Mammary epithelial cell (primary cell): ENCODE results near the gene SERTAD1.

ENCODE experiments used
- CTCF ChIP-seq, 2 donors: IDR thresholded peaks in 1 of 2; conservative IDR thresholded peaks in 1 of 2; 2 replicates each; pipeline ENCODE4 v1.5.1; 2011 to 2012; ENCODE audit warnings: inconsistent platforms in 2 of 2, low read length in 2 of 2, mild to moderate bottlenecking in 2 of 2, control low read depth in 1 of 2, low read depth in 1 of 2; ENCODE audit not compliant: insufficient read depth in 1 of 2; ENCODE audit errors: extremely low read depth in 1 of 2
- EZH2 ChIP-seq: IDR thresholded peaks from 2 replicates; pipeline ENCODE4 v1.6.1; 2012; ENCODE audit warnings: low read length, inconsistent platforms, borderline replicate concordance

DNA sequence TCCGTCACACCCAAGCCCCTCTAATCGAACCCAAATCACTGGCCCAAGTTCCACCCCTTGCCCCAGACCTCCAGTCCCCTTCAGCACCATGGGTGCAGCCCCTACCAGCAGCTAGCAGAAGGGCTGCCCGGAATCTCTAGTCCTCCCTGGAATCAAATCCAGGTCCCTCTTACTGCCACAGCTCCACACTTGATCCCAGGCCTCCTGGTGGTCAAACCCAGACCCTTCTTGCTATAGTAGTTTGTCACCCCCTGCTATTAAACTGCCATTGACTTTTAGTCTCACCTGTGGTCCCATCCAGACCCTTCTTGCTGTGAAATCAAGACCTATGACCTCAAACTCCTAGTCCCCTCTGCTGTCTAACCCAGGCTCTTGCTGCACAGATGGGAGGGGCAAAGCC, 44.5 kb downstream of the SERTAD1 start:
- TF ChIP-seq CTCF (conservative IDR thresholded peaks at IDR 0.05 in 1 of 2, IDR thresholded peaks at IDR 0.05 in 1 of 2; ENCODE audit: extremely low read depth in 1 of 2, insufficient read depth in 1 of 2, low read depth in 1 of 2, low read length in 2 of 2) (no peak), EZH2 (no peak)
